HG03565 (cell line): ENCODE data around the gene CNTNAP5.

Source experiments
- ATAC-seq: cut with Tn5 transposase; IDR thresholded peaks from one replicate; pipeline ENCODE4 v1.9.1; 2021; ENCODE audit warnings: mild to moderate bottlenecking, moderate library complexity; ENCODE audit not compliant: unreplicated experiment

Gene CNTNAP5

GRCh38 chr2:124763611-124764010 lies 738.5 kb downstream of the CNTNAP5 start:
- no peak for ATAC-seq

- no peak for ATAC-seq
These were observed 749.7 kb downstream of the CNTNAP5 start for GRCh38 chr2:124774781-124775180.

GRCh38 chr2:124776332-124776731 lies 751.2 kb downstream of the CNTNAP5 start:
- no peak for ATAC-seq

DNA sequence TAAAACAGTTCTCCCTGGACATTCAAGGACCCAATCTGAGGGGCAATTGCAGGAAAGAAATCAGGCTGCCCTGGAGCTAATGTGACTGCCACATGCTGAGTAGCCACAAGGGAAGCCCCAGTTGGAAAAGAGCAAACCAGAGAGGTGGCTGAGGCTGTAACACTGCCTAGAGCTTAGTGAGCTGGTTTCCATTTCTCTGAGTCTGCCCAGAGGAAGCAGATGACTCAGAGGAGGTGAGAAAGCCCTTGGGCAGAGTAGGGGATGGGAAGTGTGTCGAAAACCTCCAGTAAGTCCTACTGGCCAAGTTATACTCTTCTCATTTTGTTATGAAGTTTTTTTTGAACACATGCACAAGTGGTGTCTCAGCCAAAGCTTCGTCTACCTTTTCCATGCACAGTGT lies 753.0 kb downstream of the CNTNAP5 start:
- no peak for ATAC-seq

DNA sequence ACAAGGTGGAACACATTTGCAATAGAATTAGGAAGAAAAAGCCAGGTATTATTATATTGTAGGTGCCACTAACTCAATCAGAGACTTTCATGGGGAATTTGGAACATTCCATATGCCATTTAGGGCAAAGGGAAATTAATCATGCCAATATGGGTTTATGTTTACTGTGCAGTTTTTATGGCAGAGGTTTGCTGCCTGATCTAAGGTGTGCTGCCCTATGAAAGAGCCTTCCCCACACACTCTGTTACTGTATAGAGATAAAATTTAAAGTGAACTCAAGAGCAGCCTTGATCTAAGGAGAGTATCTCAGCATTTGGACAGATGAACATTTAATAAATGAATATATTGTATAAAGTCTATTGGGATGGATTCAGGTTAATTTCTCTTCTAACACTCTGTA lies 771.6 kb downstream of the CNTNAP5 start:
- ATAC-seq: no peak

DNA sequence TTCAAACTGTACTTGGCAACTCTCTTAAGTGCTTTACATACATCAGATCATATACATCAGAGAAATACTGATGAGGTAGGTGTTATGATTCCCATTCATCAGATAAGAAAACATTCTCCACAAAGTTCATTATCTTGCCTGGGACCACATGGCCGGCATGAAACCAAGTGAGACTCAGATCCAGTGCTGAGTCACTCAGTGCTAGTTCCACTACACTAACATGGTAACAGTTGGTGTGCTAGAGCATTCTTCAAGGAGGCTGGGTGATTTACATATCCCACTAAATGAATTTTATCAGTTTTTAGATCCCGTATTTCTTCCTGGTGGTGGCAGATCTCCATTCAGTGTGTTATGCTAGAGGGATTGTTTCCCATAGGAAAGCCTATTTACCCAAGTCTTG lies 772.0 kb downstream of the CNTNAP5 start:
- no peak for ATAC-seq

- ATAC-seq: no peak
These were observed 773.5 kb downstream of the CNTNAP5 start for GRCh38 chr2:124798551-124798950.

DNA sequence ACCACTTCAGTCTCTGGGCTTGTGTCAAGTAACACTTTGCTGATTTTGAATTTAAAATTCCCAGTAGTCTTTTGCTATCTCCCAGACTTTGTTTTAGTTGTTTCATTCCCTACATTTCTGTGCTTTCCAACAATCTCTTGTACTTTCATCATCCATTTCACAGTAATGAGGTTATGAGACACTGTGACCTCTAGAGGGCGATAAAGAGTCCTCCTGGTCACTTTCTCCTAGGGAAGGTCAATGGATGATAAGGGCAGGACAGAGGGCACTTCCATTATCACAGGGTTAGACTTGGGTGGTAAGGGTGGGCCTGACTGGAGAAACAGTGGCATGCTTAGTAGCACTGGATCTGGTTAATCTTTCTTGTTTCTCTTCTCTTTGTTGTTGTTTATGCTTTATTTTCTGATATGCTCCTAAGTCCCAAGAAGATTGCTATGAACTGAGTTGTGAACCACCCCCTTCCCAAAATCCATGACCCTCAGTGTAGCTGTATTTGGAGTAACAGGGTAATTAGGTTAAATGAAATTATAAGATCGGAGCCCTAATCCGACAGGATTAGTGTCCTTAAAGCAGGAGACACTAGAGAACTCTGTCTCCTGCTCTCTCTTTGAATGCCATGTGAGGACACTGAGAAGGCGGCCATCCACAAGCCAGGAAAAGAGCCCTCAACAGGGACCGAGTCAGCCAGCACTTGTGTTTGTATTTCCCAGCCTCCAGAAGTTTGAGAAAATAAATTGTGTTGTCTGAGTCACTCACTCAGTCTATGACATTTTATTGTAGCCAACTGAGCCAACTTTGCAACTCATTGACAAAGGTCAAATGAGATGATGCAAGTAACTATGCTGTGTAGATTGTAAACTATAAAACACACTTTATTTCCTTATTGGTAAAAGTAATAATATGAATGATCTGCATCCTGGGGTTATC lies 779.2 kb downstream of the CNTNAP5 start:
- ATAC-seq: peak; percentile 57

DNA sequence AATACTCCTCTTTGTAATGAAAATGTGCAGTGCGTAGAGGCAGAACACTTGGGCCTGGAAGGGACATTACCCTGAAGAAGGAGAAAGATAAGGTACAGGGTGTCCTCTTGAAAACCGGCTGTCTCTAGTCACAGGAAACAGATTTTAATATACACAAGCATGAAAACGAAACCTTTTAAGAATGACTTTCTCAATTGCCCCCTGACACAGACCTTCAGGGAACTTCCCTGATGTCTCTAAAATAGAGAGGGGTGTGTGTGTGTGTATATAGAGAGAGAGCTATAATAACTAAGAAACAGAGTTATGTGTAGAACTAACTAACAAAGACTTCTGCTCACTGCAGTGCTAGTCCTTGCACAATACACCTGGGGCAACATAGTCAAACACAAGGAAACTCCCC lies 780.0 kb downstream of the CNTNAP5 start:
- peak; percentile 85 for ATAC-seq

- no peak for ATAC-seq
These were observed 785.0 kb downstream of the CNTNAP5 start for GRCh38 chr2:124810132-124810531.

DNA sequence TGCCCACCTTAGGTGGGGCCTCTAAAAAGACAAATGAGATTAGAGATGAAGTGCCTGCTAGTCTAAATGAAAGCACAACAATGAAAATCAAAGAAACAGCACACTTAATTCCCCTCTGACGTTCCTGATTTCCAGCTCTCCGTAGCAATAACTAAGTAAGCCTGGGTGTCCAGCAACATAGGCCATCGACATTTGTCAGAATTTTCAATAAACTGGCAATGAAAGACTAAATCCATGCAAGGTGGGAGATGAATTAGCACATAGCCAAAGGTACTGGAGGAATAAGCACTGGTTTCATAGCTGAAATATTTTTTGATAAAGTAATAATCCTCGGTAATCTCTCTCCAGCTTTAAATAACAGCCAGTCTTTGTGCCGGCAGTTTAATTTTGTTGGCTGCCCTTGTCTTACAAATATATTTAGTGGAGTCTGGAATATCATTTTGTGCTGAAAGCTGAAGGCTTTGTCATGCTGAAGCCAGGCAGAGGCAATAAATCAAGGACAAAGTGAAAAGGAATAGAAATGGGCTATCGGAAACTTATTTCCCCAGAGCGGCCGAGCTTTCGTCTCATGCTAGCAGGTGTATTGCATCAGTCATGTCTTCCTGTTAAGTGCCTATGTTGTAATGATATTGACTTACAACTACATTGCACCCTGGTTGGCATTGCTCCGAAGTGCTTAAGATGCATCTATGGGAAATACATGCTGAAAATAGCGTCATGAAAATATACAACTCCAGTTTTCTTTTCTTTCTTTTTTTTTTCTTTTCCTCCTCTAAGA lies 790.1 kb downstream of the CNTNAP5 start:
- no peak for ATAC-seq

DNA sequence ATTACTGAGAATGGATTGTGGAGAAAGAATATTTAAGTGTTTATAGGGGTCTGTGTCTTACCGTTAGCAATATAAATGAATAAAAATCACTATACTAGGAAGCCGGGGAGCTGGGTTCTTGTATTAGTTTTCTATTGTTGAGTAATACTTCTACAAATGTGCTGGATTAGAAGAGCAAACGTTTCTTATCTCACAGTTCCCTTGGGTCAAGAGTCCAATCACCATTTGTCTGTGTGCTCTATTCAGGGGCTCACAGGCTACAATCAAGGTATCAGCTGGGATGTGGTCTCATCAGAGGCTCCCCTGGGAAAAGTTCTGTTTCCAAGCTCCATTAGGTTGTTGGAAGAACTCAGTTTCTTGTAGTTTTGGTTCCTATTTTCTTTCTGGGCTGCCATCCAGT lies 790.9 kb downstream of the CNTNAP5 start:
- ATAC-seq: no peak

DNA sequence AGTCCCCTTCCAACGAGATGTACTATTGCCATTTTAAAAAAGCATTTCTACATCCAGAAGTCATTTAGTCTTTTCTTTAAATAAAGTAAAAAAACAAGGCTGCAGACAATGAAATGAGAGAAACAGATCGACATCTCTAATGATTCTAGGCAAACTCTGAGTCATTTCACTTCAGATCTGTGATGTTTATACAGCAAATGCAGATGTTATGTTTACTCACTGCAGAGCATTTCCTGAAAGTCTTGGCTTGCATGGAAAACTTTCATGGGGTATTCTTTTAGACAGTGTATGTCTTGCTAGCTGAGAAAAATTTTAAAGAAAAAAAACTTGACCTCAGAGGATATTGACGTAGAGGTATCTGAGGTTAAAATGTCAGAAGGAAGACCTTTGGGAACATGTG lies 797.4 kb downstream of the CNTNAP5 start:
- ATAC-seq: no peak

- no peak for ATAC-seq
These were observed 799.4 kb downstream of the CNTNAP5 start for GRCh38 chr2:124824441-124824840.

- no peak for ATAC-seq
These were observed 807.4 kb downstream of the CNTNAP5 start for GRCh38 chr2:124832521-124832920.

DNA sequence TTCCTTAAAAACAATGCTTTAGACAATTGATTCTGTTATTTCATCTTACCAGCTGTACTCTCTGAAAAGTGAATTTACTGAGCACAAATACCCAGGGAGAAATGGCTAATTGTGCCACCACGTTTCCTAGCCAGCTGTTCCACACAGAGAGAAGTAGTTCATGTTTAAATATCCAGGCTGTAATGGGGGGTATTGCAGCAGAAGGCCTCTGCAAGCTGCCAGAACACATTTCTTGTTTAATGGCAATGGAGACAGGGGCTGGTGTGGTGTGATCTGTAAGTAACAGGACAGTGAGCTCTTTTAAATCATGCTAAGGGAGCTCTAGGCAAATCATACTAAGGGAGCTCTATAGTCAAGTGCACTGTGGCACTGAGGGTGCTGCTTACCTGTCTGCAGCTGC lies 809.2 kb downstream of the CNTNAP5 start:
- no peak for ATAC-seq

- no peak for ATAC-seq
These were observed 810.2 kb downstream of the CNTNAP5 start for GRCh38 chr2:124835331-124835730.

DNA sequence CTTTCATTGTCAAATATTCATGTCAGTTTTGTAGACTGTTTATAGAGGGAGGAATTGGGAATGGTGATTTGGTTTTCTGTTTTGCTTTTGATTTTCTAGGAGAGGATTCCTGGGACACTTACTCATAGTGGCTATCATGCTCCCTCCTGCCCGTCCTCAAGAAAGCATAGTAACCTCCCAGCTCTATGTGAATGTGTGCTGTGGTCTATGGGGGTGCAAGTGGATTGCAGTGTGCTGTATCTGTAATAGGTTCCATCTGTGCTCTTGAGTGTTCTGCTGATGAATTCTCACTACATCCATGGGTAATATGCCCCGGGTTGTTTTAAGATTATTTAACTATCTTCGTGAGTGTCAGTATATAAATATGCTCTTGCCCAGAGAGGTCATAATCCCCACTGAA lies 811.3 kb downstream of the CNTNAP5 start:
- ATAC-seq: no peak

DNA sequence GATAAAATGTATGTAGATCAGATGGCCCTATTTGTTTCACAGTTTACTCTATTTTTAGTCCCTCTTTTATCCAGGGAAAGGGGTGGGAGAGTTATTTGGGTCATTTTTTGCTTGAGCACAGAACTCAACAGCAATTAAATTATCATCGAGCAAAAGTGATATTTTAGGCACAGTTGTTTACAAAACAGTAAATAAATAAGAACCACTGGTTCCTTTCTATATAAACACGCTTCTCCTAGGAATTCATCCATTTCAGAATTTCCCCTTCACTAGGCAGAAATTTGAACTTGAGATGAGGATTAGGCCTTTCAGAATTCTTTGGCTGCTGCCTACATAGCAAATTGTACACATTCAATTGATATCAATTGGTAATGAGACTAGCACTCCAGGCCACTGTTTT lies 812.4 kb downstream of the CNTNAP5 start:
- no peak for ATAC-seq

- ATAC-seq: no peak
These were observed 813.3 kb downstream of the CNTNAP5 start for GRCh38 chr2:124838406-124838805.

GRCh38 chr2:124867247-124867646 lies 842.2 kb downstream of the CNTNAP5 start:
- ATAC-seq: no peak

- ATAC-seq: no peak
These were observed 849.1 kb downstream of the CNTNAP5 start for GRCh38 chr2:124874219-124874618.
